Activated T-cell treated with anti-CD3 and anti-CD28 coated beads, Interleukin-2, amount 50 U/mL, for 1 hour (primary cell): ENCODE data around the gene EHMT1.
"Not testable (repeated sequence)": the region's sequence is repeated elsewhere in the genome, so short reads cannot be mapped to it uniquely, and the experiment has no call there.

ENCODE experiments used
- DNase-seq: peaks from one replicate; pipeline ENCODE4 v3.0.0-alpha.2; 2020

EHMT1 gene

GRCh38 chr9:137590469-137591383 lies 28.1 kb upstream of the EHMT1 start, which contains the start of gene ZMYND19:
TSS of gene ZMYND19 (minus strand) at chr9:137590512. CDS start at chr9:137590263, 249 bp downstream.
- DNase-seq: peak; percentile 94

- no peak for DNase-seq
Measured at GRCh38 chr9:137592767-137593166, 26.0 kb upstream of the EHMT1 start.

- no peak for DNase-seq
Measured at GRCh38 chr9:137593176-137593575, 25.6 kb upstream of the EHMT1 start.

GRCh38 chr9:137596577-137596976 lies 22.2 kb upstream of the EHMT1 start:
- DNase-seq: not testable (repeated sequence)

- no peak for DNase-seq
Measured at GRCh38 chr9:137598943-137599342, 19.9 kb upstream of the EHMT1 start.

- no peak for DNase-seq
Measured at GRCh38 chr9:137602661-137603060, 16.1 kb upstream of the EHMT1 start.

GRCh38 chr9:137603879-137604278 lies 14.9 kb upstream of the EHMT1 start:
- no peak for DNase-seq

- DNase-seq: no peak
Measured at GRCh38 chr9:137604345-137605086, 14.3 kb upstream of the EHMT1 start.

GRCh38 chr9:137605121-137606004 lies 13.4 kb upstream of the EHMT1 start, which contains the start of gene ARRDC1:
TSS of gene ARRDC1 (plus strand) at chr9:137605686. CDS start at chr9:137605718, 32 bp downstream.
- DNase-seq: peak; percentile 93

- peak; percentile 54 for DNase-seq
Measured at GRCh38 chr9:137606005-137606621, 12.7 kb upstream of the EHMT1 start.

- no peak for DNase-seq
Measured at GRCh38 chr9:137606734-137607138, 12.1 kb upstream of the EHMT1 start.

- DNase-seq: no peak
Measured at GRCh38 chr9:137607141-137607857, 11.5 kb upstream of the EHMT1 start.

- no peak for DNase-seq
Measured at GRCh38 chr9:137610944-137611343, 7.9 kb upstream of the EHMT1 start.

- DNase-seq: no peak
Measured at GRCh38 chr9:137611623-137612609, 6.9 kb upstream of the EHMT1 start.

- no peak for DNase-seq
Measured at GRCh38 chr9:137612741-137613142, 6.1 kb upstream of the EHMT1 start.

GRCh38 chr9:137613259-137613658 lies 5.5 kb upstream of the EHMT1 start:
- no peak for DNase-seq

GRCh38 chr9:137613738-137614523 lies 4.9 kb upstream of the EHMT1 start:
- DNase-seq: no peak

GRCh38 chr9:137614631-137615386 lies 4.0 kb upstream of the EHMT1 start:
- DNase-seq: no peak
